BLaER1 treated with 17β-estradiol and CSF1 and Interleukin-3, amounts not matched to agents 10 nM and 100 nM (cell line): ENCODE data around the gene FRY.

Experiments used
- H3K27ac ChIP-seq, 11 experiments: shearing (Covaris generic); formaldehyde crosslinking; 2 replicates each; pipeline ENCODE4 v1.8.1; 2022
- H3K27me3 ChIP-seq, 11 experiments: shearing (Covaris generic); formaldehyde crosslinking; 2 replicates each; pipeline ENCODE4 v1.8.1; 2022
- H3K36me3 ChIP-seq, 11 experiments: shearing (Covaris generic); formaldehyde crosslinking; 2 replicates each; pipeline ENCODE4 v1.8.1; 2022
- H3K4me1 ChIP-seq, 10 experiments: shearing (Covaris generic); formaldehyde crosslinking; 2 replicates each; pipeline ENCODE4 v1.8.1; 2022
- H3K4me2 ChIP-seq, 11 experiments: shearing (Covaris generic); formaldehyde crosslinking; 2 replicates each; pipeline ENCODE4 v1.8.1; 2022
- H3K4me3 ChIP-seq, 10 experiments: shearing (Covaris generic); formaldehyde crosslinking; 2 replicates each; pipeline ENCODE4 v1.8.1; 2022
- H3K9ac ChIP-seq, 11 experiments: shearing (Covaris generic); formaldehyde crosslinking; 2 replicates each; pipeline ENCODE4 v1.8.1; 2022
- H3K9me3 ChIP-seq, 11 experiments: shearing (Covaris generic); formaldehyde crosslinking; replicated peaks in 1 of 11; 2 replicates each; pipeline ENCODE4 v1.8.1; 2022
- H4K20me1 ChIP-seq, 11 experiments: shearing (Covaris generic); formaldehyde crosslinking; 2 replicates each; pipeline ENCODE4 v1.8.1; 2022
- Cebpa-rat ChIP-seq, 11 experiments: shearing (Covaris generic); IDR thresholded peaks; 2 replicates each; pipeline ENCODE4 v1.8.1; 2022

FRY gene

GRCh38 chr13:32222046-32222676 is 190.6 kb downstream of the FRY start:
- no peak overlapping the region for H3K4me3 ChIP-seq
- no peak overlapping the region for H3K4me2 ChIP-seq
- no peaks in the 10 kb centered on the region for H4K20me1 ChIP-seq
- H3K36me3 ChIP-seq, result peaks cover 0 to 9% (median 0%) of the 10 kb centered on the region in 11 experiments; a peak in 1 of 22 replicates
- no peak overlapping the region for H3K9ac ChIP-seq
- H3K4me1 ChIP-seq, result no peaks in the 10 kb centered on the region
- H3K9me3 ChIP-seq, result no peaks in the 10 kb centered on the region
- no peak for TF ChIP-seq Cebpa-rat (IDR thresholded peaks at IDR 0.05)
- H3K27ac ChIP-seq, result no peak overlapping the region
- no peaks in the 10 kb centered on the region for H3K27me3 ChIP-seq

GRCh38 chr13:32224916-32225315 is 193.3 kb downstream of the FRY start:
- H3K4me2 ChIP-seq, result no peak overlapping the region
- H3K27me3 ChIP-seq, result no peaks in the 10 kb centered on the region
- H3K4me3 ChIP-seq, result no peak overlapping the region
- TF ChIP-seq Cebpa-rat (IDR thresholded peaks at IDR 0.05), result no peak
- H3K9me3 ChIP-seq, result no peaks in the 10 kb centered on the region
- no peak overlapping the region for H3K27ac ChIP-seq
- peaks cover 0 to 9% (median 0%) of the 10 kb centered on the region in 11 experiments; a peak in 1 of 22 replicates for H3K36me3 ChIP-seq
- H3K9ac ChIP-seq, result no peak overlapping the region
- no peaks in the 10 kb centered on the region for H4K20me1 ChIP-seq
- H3K4me1 ChIP-seq, result no peaks in the 10 kb centered on the region

GRCh38 chr13:32225481-32225931 is 193.9 kb downstream of the FRY start:
- Histone ChIP-seq H4K20me1 (no peaks in the 10 kb centered on the region), H3K4me2 (no peak overlapping the region), H3K9ac (no peak overlapping the region), H3K27me3 (no peaks in the 10 kb centered on the region), H3K36me3 (peaks cover 0 to 9% (median 0%) of the 10 kb centered on the region in 11 experiments; a peak in 1 of 22 replicates), H3K4me3 (no peak overlapping the region), H3K9me3 (no peaks in the 10 kb centered on the region), H3K4me1 (no peaks in the 10 kb centered on the region), H3K27ac (no peak overlapping the region)
- no peak for TF ChIP-seq Cebpa-rat (IDR thresholded peaks at IDR 0.05)

- TF ChIP-seq Cebpa-rat (IDR thresholded peaks at IDR 0.05), result no peak
- no peaks in the 10 kb centered on the region for H3K9me3 ChIP-seq
- no peak overlapping the region for H3K9ac ChIP-seq
- no peaks in the 10 kb centered on the region for H4K20me1 ChIP-seq
- H3K4me1 ChIP-seq, result no peaks in the 10 kb centered on the region
- no peaks in the 10 kb centered on the region for H3K27me3 ChIP-seq
- H3K4me3 ChIP-seq, result no peak overlapping the region
- H3K27ac ChIP-seq, result no peak overlapping the region
- H3K4me2 ChIP-seq, result no peak overlapping the region
- peaks cover 0 to 9% (median 0%) of the 10 kb centered on the region in 11 experiments; a peak in 2 of 22 replicates for H3K36me3 ChIP-seq
These were observed 196.9 kb downstream of the FRY start for GRCh38 chr13:32228330-32229041.

GRCh38 chr13:32229443-32229842 is 197.9 kb downstream of the FRY start:
- no peak overlapping the region for H3K4me3 ChIP-seq
- no peak overlapping the region for H3K9ac ChIP-seq
- H4K20me1 ChIP-seq, result no peaks in the 10 kb centered on the region
- H3K9me3 ChIP-seq, result no peaks in the 10 kb centered on the region
- no peaks in the 10 kb centered on the region for H3K4me1 ChIP-seq
- H3K27ac ChIP-seq, result no peak overlapping the region
- peaks cover 0 to 9% (median 0%) of the 10 kb centered on the region in 11 experiments; a peak in 2 of 22 replicates for H3K36me3 ChIP-seq
- no peaks in the 10 kb centered on the region for H3K27me3 ChIP-seq
- H3K4me2 ChIP-seq, result no peak overlapping the region
- TF ChIP-seq Cebpa-rat (IDR thresholded peaks at IDR 0.05), result no peak

- Histone ChIP-seq H4K20me1 (no peaks in the 10 kb centered on the region), H3K9me3 (peaks cover 1 to 6% (median 4%) of the 10 kb centered on the region in 11 experiments; a peak in 21 of 22 replicates), H3K27me3 (no peaks in the 10 kb centered on the region), H3K4me1 (peaks cover 0 to 6% (median 0%) of the 10 kb centered on the region in 10 experiments; a peak in 3 of 20 replicates), H3K4me2 (no peak overlapping the region), H3K9ac (no peak overlapping the region), H3K27ac (no peak overlapping the region), H3K4me3 (no peak overlapping the region), H3K36me3 (peaks cover 0 to 3% (median 0%) of the 10 kb centered on the region in 11 experiments; a peak in 6 of 22 replicates)
- TF ChIP-seq Cebpa-rat (IDR thresholded peaks at IDR 0.05), result no peak
These were observed 200.7 kb downstream of the FRY start for GRCh38 chr13:32232263-32232662.

GRCh38 chr13:32233062-32233461 is 201.5 kb downstream of the FRY start:
- TF ChIP-seq Cebpa-rat (IDR thresholded peaks at IDR 0.05), result no peak
- Histone ChIP-seq H3K27ac (no peak overlapping the region), H3K9ac (no peak overlapping the region), H4K20me1 (no peaks in the 10 kb centered on the region), H3K36me3 (peaks cover 0 to 9% (median 0%) of the 10 kb centered on the region in 11 experiments; a peak in 6 of 22 replicates), H3K27me3 (no peaks in the 10 kb centered on the region), H3K4me1 (peaks cover 0 to 6% (median 0%) of the 10 kb centered on the region in 10 experiments; a peak in 3 of 20 replicates), H3K4me2 (no peak overlapping the region), H3K9me3 (peaks cover 7 to 12% (median 9%) of the 10 kb centered on the region in 11 experiments; a peak in 21 of 22 replicates), H3K4me3 (no peak overlapping the region)

GRCh38 chr13:32234914-32235313 is 203.3 kb downstream of the FRY start:
- no peak for TF ChIP-seq Cebpa-rat (IDR thresholded peaks at IDR 0.05)
- no peaks in the 10 kb centered on the region for H3K27me3 ChIP-seq
- peaks cover 7 to 12% (median 9%) of the 10 kb centered on the region in 11 experiments; a peak in 21 of 22 replicates for H3K9me3 ChIP-seq
- peak overlapping the region in 2 of 11 experiments; percentile 13 to 20; a peak in 1 of 22 replicates for H3K4me2 ChIP-seq
- no peak overlapping the region for H3K9ac ChIP-seq
- H3K27ac ChIP-seq, result no peak overlapping the region
- H3K36me3 ChIP-seq, result peaks cover 0 to 12% (median 0%) of the 10 kb centered on the region in 11 experiments; a peak in 6 of 22 replicates
- no peaks in the 10 kb centered on the region for H4K20me1 ChIP-seq
- H3K4me3 ChIP-seq, result no peak overlapping the region
- peaks cover 0 to 6% (median 0%) of the 10 kb centered on the region in 10 experiments; a peak in 3 of 20 replicates for H3K4me1 ChIP-seq

- Histone ChIP-seq H3K9ac (no peak overlapping the region), H3K27ac (no peak overlapping the region), H3K4me1 (peaks cover 0 to 6% (median 0%) of the 10 kb centered on the region in 10 experiments; a peak in 3 of 20 replicates), H3K4me2 (no peak overlapping the region), H3K27me3 (no peaks in the 10 kb centered on the region), H4K20me1 (no peaks in the 10 kb centered on the region), H3K4me3 (no peak overlapping the region), H3K9me3 (peaks cover 7 to 12% (median 9%) of the 10 kb centered on the region in 11 experiments; a peak in 21 of 22 replicates), H3K36me3 (peaks cover 0 to 15% (median 0%) of the 10 kb centered on the region in 11 experiments; a peak in 6 of 22 replicates)
- no peak for TF ChIP-seq Cebpa-rat (IDR thresholded peaks at IDR 0.05)
These were observed 206.1 kb downstream of the FRY start for GRCh38 chr13:32237681-32238080.
